ENCODE results near the gene USP36. TPM values are rescaled to one million over a fixed set of nuclear protein-coding genes. Genes with fewer than 3 reads are reported as not detected.

USP36 gene
- total RNA-seq, 4 donors from 2014 or later = 28.5 to 96.5 (median 63.5) TPM

DNA sequence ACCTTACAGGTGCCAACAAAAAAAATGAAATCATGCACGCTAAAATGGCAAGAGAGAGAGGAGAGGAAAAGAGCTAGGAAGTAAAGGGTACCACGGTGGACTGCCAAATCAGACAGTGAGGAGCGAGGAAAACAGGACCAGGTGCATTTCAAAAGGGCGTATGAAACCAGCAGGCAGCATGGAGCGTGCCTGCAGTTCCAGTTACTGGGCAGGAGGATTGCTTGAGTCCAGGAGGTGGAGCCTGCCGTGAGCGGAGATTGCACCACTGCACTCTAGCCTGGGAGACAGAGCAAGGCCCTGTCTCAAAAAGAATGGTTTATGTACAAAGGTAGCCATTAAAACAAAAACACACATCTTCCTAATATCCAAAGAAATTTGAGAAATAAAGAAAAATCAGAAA is 16.4 kb downstream of the USP36 start:
- 92% methylated on average over 7 of the region's 7 CpGs; no CpG with 5 or more reads in 1 of the 2 donors for WGBS, 2 donors (ENCODE audit: low coverage in 1 of 2)
- H3K4me3 ChIP-seq = no peak overlapping the region
- no peak overlapping the region for H3K27ac ChIP-seq
- H3K4me1 ChIP-seq = no peaks in the 10 kb centered on the region
- TF ChIP-seq POLR2AphosphoS5 (IDR thresholded peaks at IDR 0.05) (no peak), EP300 (IDR thresholded peaks at IDR 0.05; ENCODE audit: low read depth) (no peak), POLR2A (IDR thresholded peaks at IDR 0.05) (no peak)
- TF ChIP-seq, protein P1, sequence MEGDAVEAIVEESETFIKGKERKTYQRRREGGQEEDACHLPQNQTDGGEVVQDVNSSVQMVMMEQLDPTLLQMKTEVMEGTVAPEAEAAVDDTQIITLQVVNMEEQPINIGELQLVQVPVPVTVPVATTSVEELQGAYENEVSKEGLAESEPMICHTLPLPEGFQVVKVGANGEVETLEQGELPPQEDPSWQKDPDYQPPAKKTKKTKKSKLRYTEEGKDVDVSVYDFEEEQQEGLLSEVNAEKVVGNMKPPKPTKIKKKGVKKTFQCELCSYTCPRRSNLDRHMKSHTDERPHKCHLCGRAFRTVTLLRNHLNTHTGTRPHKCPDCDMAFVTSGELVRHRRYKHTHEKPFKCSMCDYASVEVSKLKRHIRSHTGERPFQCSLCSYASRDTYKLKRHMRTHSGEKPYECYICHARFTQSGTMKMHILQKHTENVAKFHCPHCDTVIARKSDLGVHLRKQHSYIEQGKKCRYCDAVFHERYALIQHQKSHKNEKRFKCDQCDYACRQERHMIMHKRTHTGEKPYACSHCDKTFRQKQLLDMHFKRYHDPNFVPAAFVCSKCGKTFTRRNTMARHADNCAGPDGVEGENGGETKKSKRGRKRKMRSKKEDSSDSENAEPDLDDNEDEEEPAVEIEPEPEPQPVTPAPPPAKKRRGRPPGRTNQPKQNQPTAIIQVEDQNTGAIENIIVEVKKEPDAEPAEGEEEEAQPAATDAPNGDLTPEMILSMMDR (IDR thresholded peaks at IDR 0.05) = no peak
- no peaks in the 10 kb centered on the region for H3K9me3 ChIP-seq
- intact Hi-C loops (cut with DNase I; ENCODE audit: low total_unique reads) = no loop called here
- in situ Hi-C loops (cut with MboI; ENCODE audit: low pct_ligation_motif_present in 1 of 4, low pct_unique_long_range_greater_than_20kb in 1 of 4, low sequenced_read_pairs in 3 of 4) = loop anchor here in 1 of 4 donors (25.0 kb wide), 1 partner anchor 337 kb away; no protein-coding TSS in a partner anchor
- no peaks in the 10 kb centered on the region for H3K27me3 ChIP-seq
- no peak for DNase-seq
- H3K36me3 ChIP-seq = peaks cover 0 to 72% (median 26%) of the 10 kb centered on the region in 4 donors

DNA sequence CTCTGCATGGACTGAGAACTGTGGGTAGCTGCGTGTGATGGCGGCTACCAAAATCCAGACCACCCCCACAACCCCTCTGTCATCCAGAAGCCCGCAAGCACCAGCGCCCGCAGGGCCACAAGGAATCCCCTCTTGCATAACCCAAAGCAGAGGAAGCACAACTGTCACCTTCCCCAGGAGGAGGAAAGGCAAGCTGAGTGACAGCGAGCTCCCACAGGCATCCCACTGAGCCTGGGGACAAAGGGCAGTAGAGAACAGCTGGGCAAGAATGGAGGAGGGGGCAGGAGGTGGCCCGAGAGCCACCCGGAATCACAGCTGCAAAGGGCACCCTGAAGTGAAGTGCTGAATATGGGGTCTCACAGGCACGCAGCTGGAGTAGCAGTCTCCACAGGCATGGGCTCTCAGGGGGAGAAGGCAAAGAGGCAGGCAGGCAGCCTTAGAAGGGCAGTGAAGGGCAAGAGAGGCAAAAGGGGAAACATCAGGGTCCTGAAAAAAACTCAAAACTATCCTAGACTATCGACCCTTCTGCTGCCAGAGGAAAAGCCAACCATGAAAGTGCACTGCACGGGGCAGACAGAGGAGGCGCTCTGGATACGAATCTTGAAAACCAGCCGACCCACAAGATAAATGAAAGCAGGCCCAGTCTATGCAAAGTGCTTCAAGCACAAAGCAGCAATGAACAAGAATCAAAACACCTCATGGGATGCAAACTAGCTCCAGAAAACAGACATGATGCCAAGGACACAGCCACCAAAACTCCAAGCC is 17.1 kb downstream of the USP36 start:
- TF ChIP-seq EP300 (IDR thresholded peaks at IDR 0.05; ENCODE audit: low read depth) = no peak
- TF ChIP-seq, protein P1 (IDR thresholded peaks at IDR 0.05) = no peak
- no peak for TF ChIP-seq POLR2A (IDR thresholded peaks at IDR 0.05)
- TF ChIP-seq POLR2AphosphoS5 (IDR thresholded peaks at IDR 0.05) = no peak
- Histone ChIP-seq H3K27ac (no peak overlapping the region), H3K9me3 (no peaks in the 10 kb centered on the region), H3K4me3 (no peak overlapping the region), H3K27me3 (no peaks in the 10 kb centered on the region), H3K4me1 (no peaks in the 10 kb centered on the region), H3K36me3 (peaks cover 0 to 74% (median 27%) of the 10 kb centered on the region in 4 donors)
- 96% methylated on average over 14 of the region's 14 CpGs; no CpG with 5 or more reads in 1 of the 2 donors for WGBS, 2 donors (ENCODE audit: low coverage in 1 of 2)
- intact Hi-C loops (cut with DNase I; ENCODE audit: low total_unique reads) = no loop called here
- DNase-seq = no peak
- in situ Hi-C loops (cut with MboI; ENCODE audit: low pct_ligation_motif_present in 1 of 4, low pct_unique_long_range_greater_than_20kb in 1 of 4, low sequenced_read_pairs in 3 of 4) = loop anchor here in 1 of 4 donors (25.0 kb wide), 1 partner anchor 336 kb away; no protein-coding TSS in a partner anchor

DNA sequence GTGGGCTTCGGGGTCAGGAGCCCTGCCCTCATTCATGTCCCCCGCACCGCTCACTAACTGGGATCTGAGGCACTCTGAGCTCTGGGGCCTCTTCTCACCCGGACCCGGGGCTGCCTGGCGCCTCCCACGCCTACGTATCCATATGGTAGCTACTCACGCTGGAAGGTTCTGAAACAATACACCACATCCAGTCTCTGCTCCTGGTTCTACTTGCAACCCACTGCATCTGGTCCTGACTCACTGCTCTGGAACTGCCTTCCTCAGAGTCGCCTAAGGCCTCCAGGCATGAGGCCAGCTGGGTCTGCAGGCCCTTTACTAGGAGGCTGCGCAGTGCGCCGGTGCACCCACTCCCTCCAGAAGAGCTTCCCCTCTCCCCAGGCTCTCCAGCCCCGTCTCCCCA is 18.1 kb downstream of the USP36 start:
- no peak for TF ChIP-seq EP300 (IDR thresholded peaks at IDR 0.05; ENCODE audit: low read depth)
- TF ChIP-seq POLR2A (IDR thresholded peaks at IDR 0.05) = no peak
- TF ChIP-seq, protein P1 (IDR thresholded peaks at IDR 0.05) = no peak
- no peak for TF ChIP-seq POLR2AphosphoS5 (IDR thresholded peaks at IDR 0.05)
- intact Hi-C loops (cut with DNase I; ENCODE audit: low total_unique reads) = no loop called here
- no peak for DNase-seq
- Histone ChIP-seq H3K27me3 (no peaks in the 10 kb centered on the region), H3K36me3 (peaks cover 0 to 74% (median 28%) of the 10 kb centered on the region in 4 donors), H3K4me1 (peaks cover 0 to 3% (median 0%) of the 10 kb centered on the region in 4 donors), H3K4me3 (no peak overlapping the region), H3K9me3 (no peaks in the 10 kb centered on the region), H3K27ac (no peak overlapping the region)
- in situ Hi-C loops (cut with MboI; ENCODE audit: low pct_ligation_motif_present in 1 of 4, low pct_unique_long_range_greater_than_20kb in 1 of 4, low sequenced_read_pairs in 3 of 4) = loop anchor here in 1 of 4 donors (25.0 kb wide), 1 partner anchor 335 kb away; no protein-coding TSS in a partner anchor
- WGBS, 2 donors (ENCODE audit: low coverage in 1 of 2) = 92% methylated on average over 14 of the region's 14 CpGs; no CpG with 5 or more reads in 1 of the 2 donors

DNA sequence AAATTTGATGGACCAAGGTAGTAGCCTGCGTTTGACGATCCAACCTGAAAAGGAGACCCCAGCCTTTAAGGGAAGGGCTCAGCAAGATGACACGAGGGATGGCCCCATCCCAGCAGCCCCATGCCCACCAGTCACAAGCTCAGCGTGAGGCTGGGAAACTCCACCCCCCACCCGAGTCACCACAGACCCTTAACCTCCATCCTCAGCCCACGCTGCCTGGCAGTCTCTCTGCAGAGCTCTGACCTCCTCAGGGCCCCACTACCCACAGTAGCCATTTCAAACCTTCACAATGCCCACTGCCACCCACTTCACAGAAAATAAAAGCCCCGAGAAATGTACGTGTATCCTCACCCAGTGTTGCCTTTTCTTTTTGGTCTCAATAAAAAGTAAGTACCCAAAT is 18.7 kb downstream of the USP36 start:
- DNase-seq = no peak
- peaks cover 0 to 3% (median 0%) of the 10 kb centered on the region in 4 donors for H3K4me1 ChIP-seq
- no peaks in the 10 kb centered on the region for H3K27me3 ChIP-seq
- in situ Hi-C loops (cut with MboI; ENCODE audit: low pct_ligation_motif_present in 1 of 4, low pct_unique_long_range_greater_than_20kb in 1 of 4, low sequenced_read_pairs in 3 of 4) (loop anchor here in 1 of 4 donors (25.0 kb wide), 1 partner anchor 335 kb away; no protein-coding TSS in a partner anchor), intact Hi-C loops (cut with DNase I; ENCODE audit: low total_unique reads) (no loop called here)
- H3K9me3 ChIP-seq = no peaks in the 10 kb centered on the region
- WGBS, 2 donors (ENCODE audit: low coverage in 1 of 2) = 94% methylated on average over 8 of the region's 8 CpGs; no CpG with 5 or more reads in 1 of the 2 donors
- H3K27ac ChIP-seq = no peak overlapping the region
- TF ChIP-seq EP300 (IDR thresholded peaks at IDR 0.05; ENCODE audit: low read depth) (no peak), POLR2AphosphoS5 (IDR thresholded peaks at IDR 0.05) (no peak), POLR2A (IDR thresholded peaks at IDR 0.05) (no peak)
- TF ChIP-seq, protein P1 (IDR thresholded peaks at IDR 0.05) = no peak
- no peak overlapping the region for H3K4me3 ChIP-seq
- H3K36me3 ChIP-seq = peaks cover 0 to 74% (median 29%) of the 10 kb centered on the region in 4 donors
